ENCODE results near the gene JUN.

The JUN gene

DNA sequence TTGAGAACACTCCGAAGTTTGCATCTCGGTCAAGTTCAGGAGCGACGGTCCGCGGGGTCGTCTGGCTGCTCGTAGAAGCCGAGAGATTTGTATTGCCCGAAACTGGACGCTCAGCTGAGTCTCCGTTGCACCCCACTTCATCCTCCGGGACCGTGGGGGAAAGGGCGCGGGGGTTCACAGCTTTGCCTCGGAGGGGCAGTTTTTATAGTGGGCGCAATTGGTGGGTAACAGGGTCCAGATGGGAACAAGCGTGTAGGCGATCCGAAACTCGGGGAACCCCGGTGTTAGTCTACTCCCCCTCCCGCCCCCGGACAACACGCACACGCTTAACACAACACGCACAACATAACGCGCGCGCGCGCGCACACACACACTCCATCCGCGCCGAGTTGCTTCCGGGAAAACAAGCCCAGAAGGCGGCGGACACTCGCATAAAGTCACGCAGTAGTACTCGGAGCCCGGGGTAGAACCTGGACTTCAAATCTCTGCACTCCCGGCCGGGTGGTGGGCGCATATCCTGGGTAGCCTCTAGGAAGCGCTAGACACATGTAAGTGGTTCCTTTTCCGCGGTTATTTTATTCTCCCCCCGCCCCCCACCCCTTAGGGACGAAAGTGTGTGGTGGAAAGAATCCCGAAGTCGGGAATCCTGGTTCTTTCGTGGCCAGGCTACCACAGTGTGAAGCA lies 1.1 kb upstream of the JUN start:
- peak; percentile 42 to 65 (median 50) for DNase-seq (ENCODE audit: low read depth in 2 of 3, low spot score in 1 of 3)

DNA sequence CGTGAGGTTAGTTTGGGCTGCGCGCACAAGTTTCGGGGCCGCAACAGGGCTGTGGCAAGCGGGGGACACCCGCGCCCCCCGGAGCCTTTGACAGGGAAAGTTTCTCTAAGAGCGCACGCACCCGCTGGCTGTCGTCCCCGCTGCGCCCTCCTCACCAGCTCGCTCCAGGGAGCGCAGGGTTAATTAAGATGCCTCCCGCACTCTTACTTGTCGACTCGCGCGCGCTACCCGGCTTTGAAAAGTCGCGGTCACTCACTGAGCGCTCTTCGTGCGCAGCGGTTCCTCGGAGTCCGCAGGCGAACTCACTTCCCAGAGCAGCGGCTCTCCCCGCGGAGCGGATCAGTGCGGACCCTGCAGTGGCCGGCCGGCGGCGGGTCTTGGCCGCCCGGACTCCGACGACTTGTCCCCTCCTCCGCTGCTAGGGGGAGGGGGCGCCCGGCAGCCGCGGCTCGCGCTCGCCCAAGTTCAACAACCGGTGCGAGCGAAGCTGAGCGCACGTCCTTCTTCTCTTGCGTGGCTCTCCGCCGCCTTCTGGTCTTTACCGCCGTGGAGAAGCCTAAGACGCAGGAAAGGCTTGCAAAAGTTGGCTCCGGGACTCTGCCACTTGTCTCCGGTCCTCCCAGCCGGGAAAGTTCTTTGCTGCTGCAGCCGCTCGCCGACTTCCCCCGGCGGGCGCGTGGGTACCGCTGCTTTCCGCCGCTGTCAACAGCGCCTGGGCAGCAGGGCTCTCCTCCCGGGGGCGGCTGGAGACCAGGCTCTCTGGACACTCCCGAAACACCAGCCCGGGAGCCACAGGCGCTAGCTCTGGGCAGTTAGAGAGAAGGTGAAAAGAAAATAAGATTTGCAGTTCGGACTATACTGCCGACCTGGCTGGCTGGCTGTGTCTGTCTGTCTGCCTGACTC lies 506 bp downstream of the JUN start:
- peak in 2 of 3 donors; percentile 25 to 43 for DNase-seq (ENCODE audit: low read depth in 2 of 3, low spot score in 1 of 3)

DNA sequence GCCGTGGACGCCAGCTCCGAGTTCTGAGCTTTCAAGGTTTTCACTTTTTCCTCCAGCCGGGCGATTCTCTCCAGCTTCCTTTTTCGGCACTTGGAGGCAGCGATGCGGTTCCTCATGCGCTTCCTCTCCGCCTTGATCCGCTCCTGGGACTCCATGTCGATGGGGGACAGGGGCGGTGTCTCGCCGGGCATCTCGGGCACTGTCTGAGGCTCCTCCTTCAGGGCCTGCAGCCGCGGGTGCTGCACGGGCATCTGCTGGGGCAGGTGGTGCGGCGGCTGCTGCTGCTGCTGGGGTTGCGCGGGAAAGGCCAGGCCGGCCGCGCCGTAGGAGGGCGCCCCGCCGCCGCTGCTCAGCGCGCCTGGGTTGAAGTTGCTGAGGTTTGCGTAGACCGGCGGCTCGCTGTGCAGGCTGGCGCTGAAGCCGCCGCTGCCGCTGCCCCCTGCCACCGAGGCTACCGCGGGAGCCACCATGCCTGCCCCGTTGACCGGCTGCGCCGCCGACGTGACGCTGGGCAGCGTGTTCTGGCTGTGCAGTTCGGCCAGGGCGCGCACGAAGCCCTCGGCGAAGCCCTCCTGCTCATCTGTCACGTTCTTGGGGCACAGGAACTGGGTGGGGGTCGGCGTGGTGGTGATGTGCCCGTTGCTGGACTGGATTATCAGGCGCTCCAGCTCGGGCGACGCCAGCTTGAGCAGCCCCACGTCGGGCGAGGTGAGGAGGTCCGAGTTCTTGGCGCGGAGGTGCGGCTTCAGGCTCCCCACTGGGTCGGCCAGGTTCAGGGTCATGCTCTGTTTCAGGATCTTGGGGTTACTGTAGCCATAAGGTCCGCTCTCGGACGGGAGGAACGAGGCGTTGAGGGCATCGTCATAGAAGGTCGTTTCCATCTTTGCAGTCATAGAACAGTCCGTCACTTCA lies 1.4 kb downstream of the JUN start:
- peak in 2 of 3 donors; percentile 22 to 46 for DNase-seq (ENCODE audit: low read depth in 2 of 3, low spot score in 1 of 3)

DNA sequence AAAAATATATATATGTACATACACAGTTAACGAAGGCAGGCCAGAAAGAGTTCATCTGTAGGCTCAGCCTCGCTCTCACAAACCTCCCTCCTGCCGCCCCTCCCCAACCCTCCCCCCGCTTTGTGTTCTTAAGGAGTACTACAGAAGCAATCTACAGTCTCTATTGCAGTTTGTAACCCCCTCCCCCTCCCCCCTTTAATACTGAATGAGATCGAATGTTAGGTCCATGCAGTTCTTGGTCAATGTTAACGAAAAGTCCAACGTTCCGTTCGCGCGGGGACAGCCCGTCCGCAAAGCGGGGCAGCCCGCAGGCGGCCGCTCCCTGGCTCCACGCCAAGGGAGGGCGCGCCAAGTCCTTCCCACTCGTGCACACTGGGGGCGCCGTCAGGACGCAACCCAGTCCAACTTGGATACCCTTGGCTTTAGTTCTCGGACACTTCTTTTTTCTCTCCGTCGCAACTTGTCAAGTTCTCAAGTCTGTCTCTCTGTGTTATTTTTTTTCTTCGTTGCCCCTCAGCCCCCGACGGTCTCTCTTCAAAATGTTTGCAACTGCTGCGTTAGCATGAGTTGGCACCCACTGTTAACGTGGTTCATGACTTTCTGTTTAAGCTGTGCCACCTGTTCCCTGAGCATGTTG lies 2.2 kb downstream of the JUN start:
- peak in 2 of 3 donors; percentile 18 to 26 for DNase-seq (ENCODE audit: low read depth in 2 of 3, low spot score in 1 of 3)

DNA sequence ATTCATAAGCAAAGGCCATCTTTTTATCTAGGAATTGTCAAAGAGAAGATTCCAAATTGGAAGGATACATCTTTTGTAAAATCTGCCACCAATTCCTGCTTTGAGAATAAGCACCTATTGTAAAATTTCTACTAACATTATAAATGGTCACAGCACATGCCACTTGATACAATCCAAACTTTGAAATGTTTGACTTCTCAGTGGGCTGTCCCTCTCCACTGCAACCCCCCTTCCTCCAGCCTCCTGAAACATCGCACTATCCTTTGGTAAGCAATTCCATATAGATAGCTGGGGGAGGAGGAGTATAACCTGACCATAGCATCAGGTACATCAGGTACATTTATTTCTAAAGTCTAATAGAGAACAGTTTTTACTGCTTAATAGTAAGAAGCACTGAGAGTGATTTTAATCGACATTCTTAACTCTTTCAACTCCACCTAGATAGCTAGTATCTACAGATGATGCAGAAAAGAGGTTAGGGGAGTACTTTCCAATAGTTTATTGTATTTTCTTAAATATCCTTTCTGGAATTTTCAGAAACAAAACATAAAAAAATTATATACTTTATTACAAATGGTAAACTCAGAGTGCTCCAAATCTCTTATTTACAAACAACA lies 2.9 kb downstream of the JUN start:
- no peak for DNase-seq (ENCODE audit: low read depth in 2 of 3, low spot score in 1 of 3)

DNA sequence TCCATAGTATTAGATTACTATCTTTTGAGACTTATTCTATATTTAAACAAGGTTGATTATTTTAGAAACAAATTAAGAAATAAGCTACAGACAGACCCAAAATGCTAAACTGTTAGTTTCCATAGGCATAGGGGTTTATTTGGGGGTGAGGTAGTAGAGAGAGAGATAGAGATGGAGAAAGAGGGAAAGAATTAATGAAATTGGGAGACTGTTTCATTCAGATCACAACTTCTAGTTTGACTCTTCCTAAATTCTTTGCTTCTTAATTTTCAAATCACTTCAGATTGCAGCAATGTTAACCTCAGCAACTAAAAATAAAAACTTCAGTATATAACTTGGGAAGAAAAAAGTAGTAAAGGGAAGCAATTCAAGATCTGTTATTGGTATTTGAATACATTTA lies 3.4 kb downstream of the JUN start:
- no peak for DNase-seq (ENCODE audit: low read depth in 2 of 3, low spot score in 1 of 3)

DNA sequence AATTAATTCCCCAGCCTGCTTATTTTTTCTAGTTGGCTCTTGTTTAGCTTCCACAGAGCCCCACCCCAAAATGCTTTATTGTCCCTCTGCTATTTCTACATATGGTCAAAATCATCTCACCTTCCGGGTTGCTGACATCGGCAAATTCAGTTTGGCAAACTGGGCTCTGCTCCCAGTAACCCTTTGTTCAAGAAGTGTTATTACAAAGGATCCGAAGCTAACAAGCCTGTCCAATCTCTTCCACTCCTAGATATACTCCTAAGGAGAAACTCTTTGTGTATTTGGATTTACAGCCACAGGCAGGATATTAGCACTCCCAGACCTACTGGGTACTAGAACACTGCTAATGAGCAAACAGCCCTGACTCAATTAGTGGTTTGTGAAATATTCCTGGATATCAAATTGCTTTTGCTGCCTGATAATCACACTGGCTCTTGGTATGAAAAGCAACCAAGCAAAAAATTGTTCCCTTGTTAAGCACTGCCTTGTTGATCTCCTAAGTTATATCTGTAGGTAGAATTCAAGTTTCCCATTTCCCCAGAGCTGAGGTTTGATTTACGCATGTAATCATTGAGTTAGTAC lies 4.0 kb downstream of the JUN start:
- no peak for DNase-seq (ENCODE audit: low read depth in 2 of 3, low spot score in 1 of 3)

DNA sequence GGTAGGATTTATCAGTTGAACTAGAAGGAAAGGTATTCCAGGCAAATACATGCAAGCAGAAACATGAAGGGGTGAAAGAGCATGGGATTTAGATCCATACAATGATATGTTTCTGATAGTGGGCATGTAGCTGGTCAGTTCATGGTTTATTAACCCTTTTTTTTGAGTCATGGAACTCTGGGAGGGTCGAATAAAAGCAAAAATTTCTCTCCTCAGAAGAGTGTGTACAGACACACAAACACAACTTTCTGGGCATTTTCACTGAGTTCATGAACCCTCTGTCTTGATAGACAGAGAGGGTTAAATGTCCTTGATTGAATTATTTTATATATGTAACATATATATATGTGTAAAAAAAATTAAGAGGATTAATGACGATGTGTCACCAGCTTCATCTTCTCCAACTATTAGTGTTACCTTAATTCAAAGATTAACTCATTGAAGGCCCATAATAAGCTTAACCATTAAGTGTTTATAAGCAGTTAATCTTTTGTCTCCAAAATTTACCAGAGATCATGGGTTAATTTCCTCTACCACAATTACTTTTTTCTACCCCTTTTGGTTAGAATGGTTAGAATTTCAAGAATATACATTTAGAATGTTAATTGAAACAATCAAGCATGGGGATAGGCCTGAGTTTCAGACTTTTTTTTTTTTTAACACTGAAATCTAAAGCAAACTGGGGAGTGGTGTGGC lies 4.6 kb downstream of the JUN start:
- no peak for DNase-seq (ENCODE audit: low read depth in 2 of 3, low spot score in 1 of 3)

DNA sequence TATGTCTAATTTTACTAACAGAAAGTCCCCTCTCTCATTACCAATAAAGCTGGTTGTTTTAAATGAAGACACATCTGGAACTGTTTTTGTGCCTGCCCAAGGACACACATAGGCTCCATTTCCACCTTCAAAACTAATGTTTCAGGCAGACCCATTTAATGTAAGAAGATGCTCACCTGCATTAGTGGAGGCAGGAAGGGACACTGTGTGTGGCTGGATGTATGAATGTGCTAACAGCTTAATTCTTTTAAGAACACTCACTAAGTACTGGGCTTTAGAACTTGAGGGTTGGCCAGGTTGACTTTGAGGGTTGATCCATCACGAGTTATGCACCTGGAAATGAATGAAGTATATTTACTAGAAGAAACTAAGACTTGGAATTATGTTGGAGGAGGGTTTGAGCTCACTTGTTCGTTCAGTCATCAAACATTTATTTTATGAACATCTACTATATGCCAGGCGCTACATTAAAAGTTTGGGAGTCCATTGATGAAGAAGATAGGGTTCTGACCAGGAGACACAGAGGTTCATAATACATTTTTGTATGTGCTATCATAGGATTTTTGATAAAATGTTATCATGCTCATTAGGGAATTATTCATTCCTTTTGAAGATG lies 5.4 kb downstream of the JUN start:
- DNase-seq (ENCODE audit: low read depth in 2 of 3, low spot score in 1 of 3) = no peak

DNA sequence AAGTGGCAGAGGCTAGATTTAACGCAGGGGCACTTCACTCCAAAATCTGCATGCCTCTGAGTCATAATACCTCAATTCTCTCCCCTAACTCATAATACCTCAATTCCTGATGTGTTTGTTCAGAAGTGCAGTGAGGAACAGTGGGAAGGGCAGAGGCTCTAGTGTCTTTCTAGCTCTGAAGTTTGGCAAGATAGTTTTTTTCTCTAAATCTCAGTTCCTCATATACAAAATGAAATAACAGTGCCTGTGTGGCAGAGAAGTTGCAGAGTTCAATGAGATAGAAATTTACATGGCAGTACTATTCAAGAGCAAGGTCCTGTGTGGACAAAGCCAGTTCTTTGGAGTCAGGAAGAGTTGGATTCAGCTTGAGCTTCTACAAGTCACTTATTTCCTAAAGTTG lies 9.8 kb downstream of the JUN start:
- no peak for DNase-seq (ENCODE audit: low read depth in 2 of 3, low spot score in 1 of 3)

DNA sequence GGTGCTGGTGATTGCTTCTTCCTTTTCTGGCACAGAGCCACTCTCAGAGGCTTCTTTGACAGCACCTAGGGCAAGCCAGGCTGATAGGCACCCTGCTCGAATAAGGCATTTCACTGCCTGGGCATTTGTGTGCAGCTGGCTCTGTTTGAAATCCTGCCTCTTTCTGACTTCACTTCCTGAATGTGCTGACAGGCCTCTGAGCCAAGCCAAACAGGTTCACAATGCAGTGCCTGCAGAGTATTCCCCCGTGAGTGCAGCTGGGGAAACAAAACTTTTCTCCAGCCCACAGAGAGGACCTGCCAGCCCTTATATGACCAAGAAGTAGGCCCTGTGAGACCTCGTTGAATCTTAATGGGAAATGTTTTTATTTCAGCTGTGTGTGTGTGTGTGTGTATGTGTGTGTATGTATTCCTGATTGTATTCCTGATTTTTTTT lies 10.4 kb downstream of the JUN start:
- no peak for DNase-seq (ENCODE audit: low read depth in 2 of 3, low spot score in 1 of 3)

DNA sequence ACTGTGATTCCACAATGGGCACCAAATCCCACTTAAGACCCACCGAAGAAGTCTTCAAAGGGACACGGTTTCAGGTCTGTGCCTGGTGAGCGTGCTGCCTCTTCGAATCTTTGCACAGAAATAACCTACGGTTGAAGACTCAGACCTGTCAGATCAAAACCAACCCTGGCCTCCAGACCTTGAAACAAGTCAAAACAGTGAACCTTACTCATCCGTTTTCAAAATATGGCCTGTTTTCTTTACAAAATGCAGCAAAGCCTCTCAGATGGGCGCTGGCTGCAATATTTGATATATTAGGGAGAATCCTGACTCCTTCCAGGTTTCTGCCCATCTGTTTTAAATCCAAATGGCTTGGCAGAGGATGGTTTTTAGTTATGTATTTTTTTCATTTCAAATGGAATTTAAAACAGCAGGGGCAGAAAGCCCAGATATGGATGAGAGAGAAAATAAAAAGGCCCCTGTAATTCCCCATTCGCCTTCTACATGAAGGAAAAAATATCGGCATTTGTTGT lies 14.0 kb downstream of the JUN start:
- no peak for DNase-seq (ENCODE audit: low read depth in 2 of 3, low spot score in 1 of 3)

DNA sequence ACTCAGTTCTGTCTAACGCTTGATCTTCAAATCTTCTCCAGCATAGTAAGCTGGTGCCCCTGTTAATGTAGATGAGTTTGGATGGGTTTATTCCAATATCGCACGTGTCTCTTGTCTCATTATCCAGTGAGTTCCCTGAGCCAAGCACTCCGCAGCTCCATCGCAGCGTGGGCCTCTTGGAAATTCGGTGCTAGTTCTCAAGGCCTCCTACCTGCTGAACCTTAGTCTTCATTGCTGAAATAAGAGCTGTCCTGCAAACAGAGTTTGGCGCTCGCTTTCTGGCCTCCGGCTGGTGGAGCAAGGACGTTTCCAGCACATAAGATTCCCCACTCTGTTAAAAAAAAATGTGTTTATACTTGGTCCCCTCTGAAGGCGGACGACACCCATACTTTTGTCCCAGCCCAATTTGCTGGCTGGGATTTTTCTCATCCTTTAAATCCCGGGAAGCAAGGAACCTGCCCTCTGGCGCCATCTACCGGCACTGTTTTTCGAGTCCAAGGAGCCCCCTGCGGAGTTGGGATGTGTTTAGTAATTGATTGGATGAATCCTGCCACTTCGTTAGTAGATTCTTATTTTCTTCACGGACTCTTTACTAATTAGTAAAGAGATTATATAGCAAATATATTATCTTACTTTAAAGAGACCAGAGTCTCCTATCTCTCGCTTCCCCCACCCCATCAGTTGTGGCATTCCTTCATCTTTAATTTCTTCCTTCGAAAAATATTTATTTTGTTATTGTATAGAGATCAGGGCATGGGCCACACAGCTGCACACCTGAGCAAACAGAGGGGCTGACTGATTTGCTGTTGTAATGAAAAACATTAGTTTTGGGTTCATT lies 14.7 kb downstream of the JUN start:
- peak in 2 of 3 donors; percentile 37 to 52 for DNase-seq (ENCODE audit: low read depth in 2 of 3, low spot score in 1 of 3)

DNA sequence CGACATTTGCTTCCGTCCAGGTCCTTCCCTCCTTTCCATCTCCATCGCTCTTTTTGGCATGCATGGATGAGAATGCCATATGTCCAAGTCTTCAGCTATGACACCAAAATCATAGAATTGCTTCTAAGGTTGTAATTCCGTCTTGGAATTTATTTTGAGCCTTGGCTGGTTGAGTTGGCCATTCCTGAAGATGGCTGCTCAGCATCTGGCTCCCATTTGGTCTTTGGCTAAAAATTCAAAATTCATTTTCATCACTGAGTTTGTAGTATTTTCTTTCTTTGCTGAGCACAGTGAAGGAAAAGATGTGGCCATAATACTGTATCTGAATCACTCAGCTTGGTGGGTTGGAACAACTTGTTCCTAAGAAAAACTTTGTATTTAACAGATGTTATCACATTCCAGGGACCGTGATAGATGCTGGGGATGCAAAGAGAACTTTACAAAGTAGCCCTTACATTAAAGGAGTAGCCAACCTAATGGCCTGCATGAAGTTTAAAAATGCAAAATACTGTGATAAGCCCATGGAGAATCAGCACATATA lies 15.6 kb downstream of the JUN start:
- DNase-seq (ENCODE audit: low read depth in 2 of 3, low spot score in 1 of 3) = no peak

DNA sequence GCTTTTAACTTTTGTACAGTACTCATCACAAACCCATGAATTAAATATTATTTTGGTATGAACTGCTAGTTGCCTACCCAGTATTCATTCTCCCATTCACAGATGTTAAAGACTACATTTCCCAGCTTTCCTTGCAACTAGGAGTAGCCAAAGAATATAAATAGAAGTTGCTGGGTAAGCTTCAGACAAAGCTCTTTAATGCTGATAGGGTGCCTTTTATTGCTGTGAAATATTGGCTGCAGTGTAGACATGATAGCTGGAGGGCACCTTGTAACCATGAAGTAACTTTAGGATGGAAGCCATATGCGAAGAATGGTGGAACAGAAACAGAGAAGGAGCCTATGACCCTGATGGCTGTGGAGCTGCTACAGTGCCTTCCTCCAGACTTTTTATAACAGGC lies 16.7 kb downstream of the JUN start:
- no peak for DNase-seq (ENCODE audit: low read depth in 2 of 3, low spot score in 1 of 3)

DNA sequence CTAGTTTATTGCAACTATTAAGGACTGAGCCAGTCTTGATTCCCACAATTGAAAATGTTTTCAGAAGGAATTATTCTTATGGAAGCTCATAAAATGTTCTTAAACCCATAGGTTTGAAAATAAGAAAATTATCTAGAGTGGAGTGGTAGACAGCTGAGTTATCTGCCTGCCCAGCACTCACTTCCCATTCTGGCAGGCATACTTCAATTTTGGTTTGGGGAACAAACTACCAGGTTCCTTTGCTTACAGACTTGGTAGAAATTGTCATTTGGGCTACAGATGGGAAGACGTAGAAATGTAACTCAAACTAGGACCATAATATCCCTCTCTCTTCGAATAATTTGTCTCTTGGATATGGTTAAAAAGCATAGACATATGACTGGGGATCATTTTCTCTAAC lies 18.4 kb downstream of the JUN start:
- DNase-seq (ENCODE audit: low read depth in 2 of 3, low spot score in 1 of 3) = no peak

DNA sequence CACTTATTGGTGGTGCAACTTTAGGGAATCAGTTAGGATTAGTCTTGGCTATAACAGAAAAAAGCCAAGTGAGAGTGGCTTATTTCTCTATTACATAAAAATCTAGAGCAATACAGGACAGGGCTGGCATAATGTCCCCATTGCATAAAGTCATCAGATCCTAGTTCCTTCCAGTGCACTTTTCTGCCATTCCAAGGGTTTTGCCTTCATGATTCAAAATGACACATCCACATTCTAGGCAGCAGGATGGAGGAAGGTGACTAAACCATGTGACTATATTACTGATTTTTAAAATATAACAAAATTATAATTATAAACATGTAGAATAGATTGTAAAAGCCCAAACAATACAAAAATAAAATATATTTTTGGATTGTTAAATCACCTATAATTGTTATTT lies 18.8 kb downstream of the JUN start:
- DNase-seq (ENCODE audit: low read depth in 2 of 3, low spot score in 1 of 3) = no peak

Measured in stimulated activated CD4-positive, alpha-beta T cell treated with anti-CD3 and anti-CD28 coated beads, Interleukin-12 subunit alpha, Interleukin-12 subunit beta, amount 100 ng/mL, for 48 hours (primary cell).